H1 (cell line): ENCODE results near the gene FAM3B.

Source experiments
- ASH2L ChIP-seq: fragments of 200-600, 300-600 bp; sonication (generic); IDR thresholded peaks from one replicate; pipeline ENCODE4 v1.7.1; 2017; ENCODE audit warnings: low read length
- CTCF ChIP-seq, 3 experiments: IDR thresholded peaks; 1 replicate in 2 of 3; 2 replicates in 1 of 3; pipeline versions ENCODE4 v1.5.1 to v1.6.1; 2011; ENCODE audit warnings: low read length in 3 of 3, mild to moderate bottlenecking in 3 of 3, inconsistent platforms in 2 of 3, low read depth in 1 of 3, moderate library complexity in 1 of 3; ENCODE audit not compliant: insufficient read depth in 1 of 3; ENCODE audit errors: control extremely low read depth in 1 of 3
- EP300 ChIP-seq, 2 experiments: IDR thresholded peaks; 1 replicate in 1 of 2; 2 replicates in 1 of 2; pipeline ENCODE4 v1.6.1; 2011 to 2012; ENCODE audit warnings: low read depth in 2 of 2, low read length in 2 of 2, mild to moderate bottlenecking in 2 of 2, borderline replicate concordance in 1 of 2, inconsistent platforms in 1 of 2, moderate library complexity in 1 of 2
- EZH2 ChIP-seq: fragments of 200-600 bp; sonication (generic); IDR thresholded peaks from 2 replicates; pipeline ENCODE4 v1.7.1; 2012; ENCODE audit warnings: low read depth, mild to moderate bottlenecking, moderate library complexity, low read length, inconsistent platforms; ENCODE audit not compliant: severe bottlenecking
- JUN ChIP-seq: IDR thresholded peaks from 2 replicates; pipeline ENCODE4 v1.6.1; 2011; ENCODE audit warnings: low read depth, mild to moderate bottlenecking, improper control_type of control experiment, low read length
- KDM1A ChIP-seq: fragments of 200-600, 300-600 bp; sonication (generic); IDR thresholded peaks from 2 replicates; pipeline ENCODE4 v1.7.1; 2016; ENCODE audit warnings: mild to moderate bottlenecking, low read length, borderline replicate concordance
- POLR2A ChIP-seq, 2 experiments: IDR thresholded peaks; 1 replicate in 1 of 2; 2 replicates in 1 of 2; pipeline ENCODE4 v1.6.1; 2011; ENCODE audit warnings: low read depth in 2 of 2, low read length in 2 of 2, mild to moderate bottlenecking in 2 of 2; ENCODE audit errors: control extremely low read depth in 1 of 2
- RAD21 ChIP-seq, 2 experiments: IDR thresholded peaks in 1 of 2; conservative IDR thresholded peaks in 1 of 2; 2 replicates each; pipeline ENCODE4 v1.6.1; 2011; ENCODE audit warnings: low read depth in 2 of 2, low read length in 2 of 2, improper control_type of control experiment in 1 of 2, inconsistent platforms in 1 of 2, mild to moderate bottlenecking in 1 of 2, moderate library complexity in 1 of 2
- TEAD4 ChIP-seq: IDR thresholded peaks from 2 replicates; pipeline ENCODE4 v1.6.1; 2012; ENCODE audit warnings: low read depth, low read length, inconsistent platforms, mixed read lengths

- no peak for TF ChIP-seq RAD21 (IDR thresholded peaks at IDR 0.05 in 1 of 2, conservative IDR thresholded peaks at IDR 0.05 in 1 of 2; ENCODE audit: low read depth in 2 of 2, low read length in 2 of 2)
- TF ChIP-seq TEAD4: no peak
- TF ChIP-seq EZH2: no peak
- TF ChIP-seq JUN: no peak
- no peak for TF ChIP-seq CTCF (IDR thresholded peaks at IDR 0.05; ENCODE audit: control extremely low read depth in 1 of 3, insufficient read depth in 1 of 3, low read depth in 1 of 3, low read length in 3 of 3)
- TF ChIP-seq POLR2A (IDR thresholded peaks at IDR 0.05; ENCODE audit: control extremely low read depth in 1 of 2, low read depth in 2 of 2, low read length in 2 of 2): no peak
- no peak for TF ChIP-seq ASH2L
- TF ChIP-seq EP300 (IDR thresholded peaks at IDR 0.05; ENCODE audit: borderline replicate concordance in 1 of 2, low read depth in 2 of 2, low read length in 2 of 2): no peak
- TF ChIP-seq KDM1A: no peak
These were observed 54.5 kb downstream of the FAM3B start for GRCh38 chr21:41370840-41371684.
